Measurements from ENCODE around the gene C19orf18. TPM values are rescaled to one million over a fixed set of nuclear protein-coding genes. Genes with fewer than 3 reads are reported as not detected.
A peak's percentile ranks its signal among the peaks of the same experiment; 100 is the strongest.

The C19orf18 gene
- total and polyA plus RNA-seq, 8 donors = 0.16 to 7.9 (median 0.59) TPM; not detected in 1

- WGBS, 2 donors = 21 to 23% methylated on average over 31 of the region's 31 CpGs
- H3K36me3 ChIP-seq = peaks cover 0 to 36% (median 10%) of the 10 kb centered on the region in 3 donors
- FAIRE-seq (no peak), DNase-seq (peak in 1 of 6 donors; percentile 16), ATAC-seq (peak; percentile 8 to 13 (median 8))
- no peaks in the 10 kb centered on the region for H3K9me3 ChIP-seq
- no peaks in the 10 kb centered on the region for H3K27me3 ChIP-seq
- peak overlapping the region in 3 of 4 donors; percentile 68 to 88 (median 84) for H3K27ac ChIP-seq
- TF ChIP-seq CTCF (IDR thresholded peaks at IDR 0.05) = no peak
- intact Hi-C loops (cut with DNase I) = no loop called here
- peaks cover 0 to 12% (median 4%) of the 10 kb centered on the region in 3 donors for H3K4me1 ChIP-seq
- peak overlapping the region; percentile 46 to 86 (median 69) for H3K4me3 ChIP-seq
These were observed 29.0 kb upstream of the C19orf18 start for GRCh38 chr19:58003174-58003828.

- no peaks in the 10 kb centered on the region for H3K9me3 ChIP-seq
These were observed 28.2 kb upstream of the C19orf18 start, which contains the start of gene ZNF606 for GRCh38 chr19:58002384-58003173. ZNF606 (minus strand) TSS chr19:58002820; CDS start chr19:58001319, 1,501 bp downstream.

GRCh38 chr19:58001895-58002369 is 27.6 kb upstream of the C19orf18 start:
- no peak for TF ChIP-seq CTCF (IDR thresholded peaks at IDR 0.05)
- intact Hi-C loops (cut with DNase I) = no loop called here

More at GRCh38 chr19:58002384-58003173, 28.2 kb upstream of the C19orf18 start, which contains the start of gene ZNF606:
- Histone ChIP-seq H3K27me3 (no peaks in the 10 kb centered on the region), H3K4me1 (peaks cover 0 to 12% (median 4%) of the 10 kb centered on the region in 3 donors), H3K4me3 (peak within 1 kb of the TSS; percentile 46 to 86 (median 69)), H3K27ac (peak within 1 kb of the TSS; percentile 63 to 88 (median 76)), H3K36me3 (peaks cover 0 to 43% (median 10%) of the 10 kb centered on the region in 3 donors)
- FAIRE-seq (no peak), DNase-seq (peak; percentile 84 to 95 (median 88)), ATAC-seq (peak; percentile 99 to 100 (median 100))
- 1% methylated on average over 80 to 91 of the region's 91 CpGs for WGBS, 2 donors
- no peak for TF ChIP-seq CTCF (IDR thresholded peaks at IDR 0.05)
- intact Hi-C loops (cut with DNase I) = no loop called here

GRCh38 chr19:58000677-58001076 is 26.3 kb upstream of the C19orf18 start:
- Histone ChIP-seq H3K4me1 (peaks cover 0 to 12% (median 4%) of the 10 kb centered on the region in 3 donors), H3K27me3 (no peaks in the 10 kb centered on the region), H3K36me3 (peaks cover 0 to 51% (median 10%) of the 10 kb centered on the region in 3 donors), H3K4me3 (no peak overlapping the region), H3K9me3 (no peaks in the 10 kb centered on the region), H3K27ac (no peak overlapping the region)
- FAIRE-seq (no peak), DNase-seq (no peak), ATAC-seq (no peak)
- TF ChIP-seq CTCF (IDR thresholded peaks at IDR 0.05) = no peak
- 97 to 98% methylated on average over 4 of the region's 4 CpGs for WGBS, 2 donors
- intact Hi-C loops (cut with DNase I) = no loop called here

More at GRCh38 chr19:58001895-58002369, 27.6 kb upstream of the C19orf18 start:
- Histone ChIP-seq H3K27ac (peak overlapping the region; percentile 63 to 88 (median 76)), H3K9me3 (no peaks in the 10 kb centered on the region), H3K4me1 (peaks cover 0 to 12% (median 4%) of the 10 kb centered on the region in 3 donors), H3K36me3 (peaks cover 0 to 50% (median 10%) of the 10 kb centered on the region in 3 donors), H3K4me3 (peak overlapping the region; percentile 46 to 86 (median 69)), H3K27me3 (no peaks in the 10 kb centered on the region)
- FAIRE-seq (no peak), DNase-seq (no peak), ATAC-seq (peak; percentile 13 to 17 (median 15))
- WGBS, 2 donors = 2 to 3% methylated on average over 23 of the region's 23 CpGs

All from pancreas (tissue), 10 donors.